PC-9 (cell line): ENCODE data around the gene C4orf17. TPM values are rescaled to one million over a fixed set of nuclear protein-coding genes. Genes with fewer than 3 reads are reported as not detected.

ENCODE experiments used
- BruUV-seq: library from RNA; stranded (reverse); fragments of 400-500 nt; replicated peaks from 2 replicates; lab custom pipeline; 2021; lab: Mats Ljungman, UMichigan
- CTCF ChIA-PET: fragments of 300-600 bp; sonication (Branson Sonifier 250); formaldehyde crosslinking; loops from one replicate; lab custom pipeline; 2022; ENCODE audit warnings: antibody characterized with exemption; lab: Charles Lee
- POLR2A ChIA-PET: fragments of 300-600 bp; sonication (Branson Sonifier 250); formaldehyde crosslinking; loops from one replicate; lab custom pipeline; 2022; ENCODE audit warnings: antibody characterized with exemption; ENCODE audit not compliant: unreplicated experiment; lab: Charles Lee
- DNase-seq, 2 experiments: peaks; one replicate each; pipeline versions ENCODE4 v3.0.0 to v3.0.0-alpha.2; 2015 to 2022; ENCODE audit warnings: mixed read lengths in 1 of 2
- H2AFZ ChIP-seq: fragments of 200-600 bp; sonication (generic); 2 replicates; pipeline ENCODE4 v1.8.1; 2017; ENCODE audit warnings: antibody characterized with exemption
- H3F3A ChIP-seq: fragments of 200-600 bp; sonication (generic); 2 replicates; pipeline ENCODE4 v1.8.1; 2017; ENCODE audit warnings: antibody characterized with exemption, mild to moderate bottlenecking, low read depth; ENCODE audit not compliant: insufficient read depth
- H3K27ac ChIP-seq: fragments of 200-600 bp; sonication (generic); 2 replicates; pipeline ENCODE4 v1.6.1; 2016; ENCODE audit warnings: mixed run types
- H3K27me3 ChIP-seq: fragments of 200-600 bp; sonication (generic); 2 replicates; pipeline ENCODE4 v1.6.1; 2016; ENCODE audit warnings: low read depth, mixed run types; ENCODE audit not compliant: insufficient read depth
- H3K36me3 ChIP-seq: fragments of 200-600 bp; sonication (generic); 2 replicates; pipeline ENCODE4 v1.6.1; 2016; ENCODE audit warnings: low read depth, mixed run types
- H3K4me1 ChIP-seq: fragments of 200-600 bp; sonication (generic); replicated peaks from 2 replicates; pipeline ENCODE4 v1.6.1; 2016; ENCODE audit warnings: mixed run types; ENCODE audit not compliant: insufficient read depth
- H3K4me2 ChIP-seq: fragments of 200-600 bp; sonication (generic); 2 replicates; pipeline ENCODE4 v1.6.1; 2017; ENCODE audit warnings: mixed run types
- H3K4me3 ChIP-seq: fragments of 200-600 bp; sonication (generic); 2 replicates; pipeline ENCODE4 v1.6.1; 2016; ENCODE audit warnings: mixed run types
- H3K79me2 ChIP-seq: fragments of 200-600 bp; sonication (generic); 2 replicates; pipeline ENCODE4 v1.6.1; 2017; ENCODE audit warnings: low read depth, mixed run types
- H3K9me2 ChIP-seq: fragments of 200-600 bp; sonication (generic); 2 replicates; pipeline ENCODE4 v1.8.1; 2017; ENCODE audit warnings: mild to moderate bottlenecking; ENCODE audit not compliant: insufficient read depth
- H3K9me3 ChIP-seq: fragments of 200-600 bp; sonication (generic); 2 replicates; pipeline ENCODE4 v1.8.1; 2016; ENCODE audit warnings: low read depth; ENCODE audit not compliant: insufficient read depth
- H4K20me1 ChIP-seq: fragments of 200-600 bp; sonication (generic); 2 replicates; pipeline ENCODE4 v1.8.1; 2017; ENCODE audit not compliant: insufficient read depth
- EZH2 ChIP-seq: fragments of 200-600 bp; sonication (generic); IDR thresholded peaks from 2 replicates; pipeline ENCODE4 v1.8.0; 2017; ENCODE audit warnings: antibody characterized with exemption, low read depth
- intact Hi-C: fragments of 100-400 bp; cut with micrococcal nuclease; formaldehyde crosslinking; loops from one replicate; pipeline ENCODE4 v1.10.0; 2022; ENCODE audit not compliant: unreplicated experiment
- total RNA-seq: library from RNA; stranded (reverse); gene quantifications from 2 replicates; pipeline ENCODE4 v1.2.3, GENCODE V29; 2021
- TF ChIP-seq, protein P1 (sequence below): fragments of 200-600 bp; sonication (generic); conservative IDR thresholded peaks from 2 replicates; pipeline ENCODE4 v1.6.1; 2017; ENCODE audit warnings: mixed run types, antibody characterized with exemption, mild to moderate bottlenecking, moderate library complexity

The C4orf17 gene
- total RNA-seq, 1 experiment from 2014 or later = not detected

DNA sequence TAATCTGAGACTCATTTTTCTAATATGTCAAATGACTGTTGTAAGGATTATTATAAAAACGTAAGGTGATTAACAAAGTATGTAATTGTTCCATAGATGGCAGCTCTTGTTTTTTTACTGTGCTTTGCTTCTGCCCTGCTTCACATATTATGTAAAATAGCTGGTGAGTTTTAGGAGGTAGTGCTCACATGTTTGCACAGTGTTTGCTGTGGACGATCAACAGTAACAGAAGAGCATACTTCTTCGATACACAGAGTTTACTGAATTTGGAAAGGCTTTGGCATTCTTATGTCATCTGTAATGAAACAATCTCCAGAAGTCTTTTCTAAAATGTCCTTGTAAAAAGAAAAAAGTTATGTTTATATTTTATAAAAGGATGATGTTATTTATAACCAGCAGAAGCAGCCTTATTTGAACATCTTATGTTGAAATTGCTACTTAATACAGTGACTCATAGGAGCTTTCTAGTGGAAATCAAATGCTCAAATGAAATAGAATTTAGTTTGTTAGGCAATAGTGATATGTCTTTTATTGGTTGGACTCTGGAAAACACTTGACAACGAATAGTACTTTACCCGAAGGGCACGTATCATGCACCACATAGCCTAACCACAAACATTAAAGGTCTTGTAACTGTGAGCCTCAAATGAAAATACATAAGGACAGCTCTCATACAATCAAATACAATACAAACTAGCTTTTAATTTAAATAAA, 61.9 kb downstream of the C4orf17 start:
- no peaks in the 10 kb centered on the region for H3K9me3 ChIP-seq
- no peak overlapping the region for H3K4me3 ChIP-seq
- no peak overlapping the region for H3K27ac ChIP-seq
- no peaks in the 10 kb centered on the region for H3K4me1 ChIP-seq
- no peak overlapping the region for H3K4me2 ChIP-seq
- intact Hi-C loops = no loop called here
- POLR2A ChIA-PET = interaction anchor here (0.7 kb wide), 1 partner anchor 109 kb away, joined by 3 read pairs; no protein-coding TSS in a partner anchor
- no TSS peak for BruUV-seq
- CTCF ChIA-PET = no interaction called here
- no peak for TF ChIP-seq EZH2
- TF ChIP-seq, protein P1, sequence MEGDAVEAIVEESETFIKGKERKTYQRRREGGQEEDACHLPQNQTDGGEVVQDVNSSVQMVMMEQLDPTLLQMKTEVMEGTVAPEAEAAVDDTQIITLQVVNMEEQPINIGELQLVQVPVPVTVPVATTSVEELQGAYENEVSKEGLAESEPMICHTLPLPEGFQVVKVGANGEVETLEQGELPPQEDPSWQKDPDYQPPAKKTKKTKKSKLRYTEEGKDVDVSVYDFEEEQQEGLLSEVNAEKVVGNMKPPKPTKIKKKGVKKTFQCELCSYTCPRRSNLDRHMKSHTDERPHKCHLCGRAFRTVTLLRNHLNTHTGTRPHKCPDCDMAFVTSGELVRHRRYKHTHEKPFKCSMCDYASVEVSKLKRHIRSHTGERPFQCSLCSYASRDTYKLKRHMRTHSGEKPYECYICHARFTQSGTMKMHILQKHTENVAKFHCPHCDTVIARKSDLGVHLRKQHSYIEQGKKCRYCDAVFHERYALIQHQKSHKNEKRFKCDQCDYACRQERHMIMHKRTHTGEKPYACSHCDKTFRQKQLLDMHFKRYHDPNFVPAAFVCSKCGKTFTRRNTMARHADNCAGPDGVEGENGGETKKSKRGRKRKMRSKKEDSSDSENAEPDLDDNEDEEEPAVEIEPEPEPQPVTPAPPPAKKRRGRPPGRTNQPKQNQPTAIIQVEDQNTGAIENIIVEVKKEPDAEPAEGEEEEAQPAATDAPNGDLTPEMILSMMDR = no peak
- H3K9me2 ChIP-seq = no peaks in the 10 kb centered on the region
- no peak for DNase-seq
- H3K79me2 ChIP-seq = no peaks in the 10 kb centered on the region
- no peaks in the 10 kb centered on the region for H3K36me3 ChIP-seq
- H2AFZ ChIP-seq = no peak overlapping the region
- no peaks in the 10 kb centered on the region for H3K27me3 ChIP-seq
- no peaks in the 10 kb centered on the region for H3F3A ChIP-seq
- no peaks in the 10 kb centered on the region for H4K20me1 ChIP-seq

DNA sequence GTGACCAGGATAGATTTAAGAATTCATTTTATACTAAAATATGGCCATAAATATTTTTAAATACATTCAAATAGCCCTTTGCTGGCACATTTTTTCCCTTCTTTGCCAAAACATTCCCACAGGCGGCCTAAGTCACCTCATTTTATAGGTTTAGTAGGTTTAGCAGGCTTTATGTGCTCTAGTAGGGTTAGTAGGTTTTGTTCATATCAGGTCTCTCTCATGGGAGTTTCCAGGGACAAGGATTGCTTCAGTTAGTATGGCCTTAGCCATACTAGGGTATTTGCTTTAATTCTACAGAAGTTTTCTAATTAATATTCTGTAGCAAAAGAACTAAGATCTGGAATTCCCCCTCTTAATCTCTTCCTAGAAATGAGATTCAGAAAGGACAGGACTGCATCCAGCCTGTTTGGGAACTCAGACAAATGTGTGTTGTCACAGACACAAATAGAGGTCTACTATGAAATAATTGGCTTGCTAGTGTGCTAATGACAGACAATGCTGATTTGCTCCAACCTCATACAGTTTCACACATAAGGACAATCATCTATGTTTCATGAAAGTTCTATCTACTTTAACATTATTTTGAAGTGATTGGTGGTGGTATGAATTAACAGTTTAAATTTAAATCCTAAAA, 63.0 kb downstream of the C4orf17 start:
- no TSS peak for BruUV-seq
- H3K9me2 ChIP-seq = no peaks in the 10 kb centered on the region
- no peaks in the 10 kb centered on the region for H3F3A ChIP-seq
- TF ChIP-seq EZH2 = no peak
- TF ChIP-seq, protein P1 = no peak
- H3K27ac ChIP-seq = no peak overlapping the region
- peak overlapping the region; percentile 40; the same call in 1 of the 2 replicates for H2AFZ ChIP-seq
- H3K9me3 ChIP-seq = no peaks in the 10 kb centered on the region
- no peak overlapping the region for H3K4me3 ChIP-seq
- H3K36me3 ChIP-seq = no peaks in the 10 kb centered on the region
- DNase-seq = no peak
- intact Hi-C loops = no loop called here
- H3K4me2 ChIP-seq = no peak overlapping the region
- POLR2A ChIA-PET = no interaction called here
- H3K79me2 ChIP-seq = no peaks in the 10 kb centered on the region
- H3K27me3 ChIP-seq = no peaks in the 10 kb centered on the region
- no peaks in the 10 kb centered on the region for H4K20me1 ChIP-seq
- CTCF ChIA-PET = no interaction called here
- no peaks in the 10 kb centered on the region for H3K4me1 ChIP-seq

DNA sequence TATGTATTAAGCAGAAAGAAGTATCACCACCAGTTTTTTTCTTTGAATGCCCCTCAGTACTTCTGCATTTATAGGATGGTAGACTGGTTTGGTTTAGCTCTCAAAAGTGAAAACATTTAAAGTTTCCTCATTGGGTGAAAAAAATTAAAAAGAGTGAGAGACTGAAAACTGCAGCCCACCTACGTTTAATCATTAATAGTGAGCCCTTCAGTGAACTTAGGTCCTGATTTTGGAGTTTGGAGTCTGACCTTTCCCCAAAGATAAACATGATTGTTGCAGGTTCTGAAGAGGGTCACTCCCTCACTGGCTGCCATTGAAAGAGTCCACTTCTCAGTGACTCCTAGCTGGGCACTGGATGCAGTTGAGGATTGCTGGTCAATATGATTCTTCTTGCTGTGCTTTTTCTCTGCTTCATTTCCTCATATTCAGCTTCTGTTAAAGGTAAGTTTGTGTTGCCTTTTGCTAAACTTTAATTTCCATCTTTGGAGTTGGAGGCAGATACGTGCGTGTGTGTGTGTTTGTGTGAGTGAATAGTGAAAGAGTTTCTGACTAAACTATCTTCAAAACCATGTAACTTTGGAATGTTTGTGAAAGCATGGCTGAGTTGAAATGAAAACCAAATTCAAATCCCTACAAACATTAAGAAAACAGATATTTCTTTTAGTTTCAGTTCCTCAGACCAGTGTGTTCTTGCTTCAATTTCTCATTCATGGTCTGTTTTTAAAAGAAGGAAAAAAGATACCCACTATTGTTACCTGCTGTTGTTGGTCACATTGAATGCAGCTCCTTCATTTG, 63.9 kb downstream of the C4orf17 start, which contains the start of gene MTTP:
Gene MTTP, plus strand, starts transcription at position 295 of the 795 bp plus-strand sequence. Its CDS starts 86 bp downstream, at position 381.
- Histone ChIP-seq H3K9me2 (no peaks in the 10 kb centered on the region), H3F3A (no peaks in the 10 kb centered on the region), H3K4me3 (no peak within 1 kb of the TSS), H3K79me2 (no peaks in the 10 kb centered on the region), H3K4me2 (no peak within 1 kb of the TSS), H2AFZ (peak within 1 kb of the TSS; percentile 40; the same call in 1 of the 2 replicates), H3K4me1 (no peaks in the 10 kb centered on the region), H4K20me1 (no peaks in the 10 kb centered on the region), H3K27me3 (no peaks in the 10 kb centered on the region), H3K9me3 (no peaks in the 10 kb centered on the region), H3K27ac (no peak within 1 kb of the TSS), H3K36me3 (no peaks in the 10 kb centered on the region)
- POLR2A ChIA-PET = no interaction called here
- TF ChIP-seq EZH2 = no peak
- TF ChIP-seq, protein P1 = no peak
- intact Hi-C loops = no loop called here
- no peak for DNase-seq
- CTCF ChIA-PET = no interaction called here
- BruUV-seq = no TSS peak
